ENCODE measurements around the gene LYL1.
"Not testable (repeated sequence)": the region's sequence is repeated elsewhere in the genome, so short reads cannot be mapped to it uniquely, and the experiment has no call there.

LYL1 gene

DNA sequence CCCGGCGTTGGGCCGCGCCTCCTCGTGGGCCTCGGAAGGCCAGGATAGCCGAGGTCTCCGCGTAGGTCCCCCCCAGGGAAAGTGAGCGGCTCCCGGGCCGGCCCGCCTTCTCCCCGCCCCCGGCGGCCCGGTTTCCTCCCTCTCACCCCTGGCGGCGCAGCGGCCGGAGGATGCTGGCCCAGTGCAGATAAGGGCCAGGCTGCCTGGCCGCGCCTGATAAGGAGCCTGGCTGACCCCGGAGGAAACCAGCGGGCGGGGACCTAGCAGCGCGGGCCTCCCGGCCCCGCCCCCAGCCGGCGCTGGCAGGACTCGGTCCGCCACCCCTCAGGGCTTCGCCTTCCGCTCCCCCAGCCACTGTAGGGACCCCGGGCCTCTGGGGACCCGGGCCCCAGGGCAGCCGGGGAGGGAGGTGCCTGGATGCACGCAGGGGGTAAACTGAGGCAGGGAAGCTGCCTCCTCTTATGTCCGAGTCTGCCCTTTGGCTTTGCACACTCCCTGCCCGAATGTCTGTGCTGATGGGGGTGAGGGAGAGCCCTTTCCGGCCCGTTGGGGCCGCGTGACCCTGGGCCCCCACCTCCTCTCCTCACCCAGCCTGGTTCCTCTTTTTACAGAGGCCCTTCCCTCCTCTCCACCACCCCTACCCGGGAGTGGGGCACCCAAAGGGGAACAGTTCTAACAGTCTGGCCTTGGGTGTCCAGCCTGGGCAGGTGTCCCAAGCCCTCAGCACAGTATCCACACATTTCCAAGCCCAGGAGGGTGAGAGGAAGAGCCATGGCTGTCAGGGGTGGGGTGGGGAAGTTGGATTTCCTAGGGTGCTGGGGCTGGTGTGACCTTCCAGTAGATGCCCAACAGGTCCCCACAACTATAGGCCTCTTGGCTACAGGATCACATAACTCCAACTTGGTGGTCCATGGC, at the start of gene LYL1:
Gene LYL1, minus strand, starts transcription at position 193 of the 915 bp plus-strand sequence. CDS start 1,687 bp downstream, outside the sequence.
- H3K4me1 Mint-ChIP-seq: peaks cover 44% of the 10 kb centered on the region
- H3K27me3 Mint-ChIP-seq: peaks cover 3% of the 10 kb centered on the region
- H3K9me3 Mint-ChIP-seq: no peaks in the 10 kb centered on the region
- H3K36me3 Mint-ChIP-seq: no peaks in the 10 kb centered on the region
- peak within 1 kb of the TSS; percentile 70 for H3K27ac Mint-ChIP-seq
- H3K4me3 Mint-ChIP-seq: peak within 1 kb of the TSS; percentile 83

DNA sequence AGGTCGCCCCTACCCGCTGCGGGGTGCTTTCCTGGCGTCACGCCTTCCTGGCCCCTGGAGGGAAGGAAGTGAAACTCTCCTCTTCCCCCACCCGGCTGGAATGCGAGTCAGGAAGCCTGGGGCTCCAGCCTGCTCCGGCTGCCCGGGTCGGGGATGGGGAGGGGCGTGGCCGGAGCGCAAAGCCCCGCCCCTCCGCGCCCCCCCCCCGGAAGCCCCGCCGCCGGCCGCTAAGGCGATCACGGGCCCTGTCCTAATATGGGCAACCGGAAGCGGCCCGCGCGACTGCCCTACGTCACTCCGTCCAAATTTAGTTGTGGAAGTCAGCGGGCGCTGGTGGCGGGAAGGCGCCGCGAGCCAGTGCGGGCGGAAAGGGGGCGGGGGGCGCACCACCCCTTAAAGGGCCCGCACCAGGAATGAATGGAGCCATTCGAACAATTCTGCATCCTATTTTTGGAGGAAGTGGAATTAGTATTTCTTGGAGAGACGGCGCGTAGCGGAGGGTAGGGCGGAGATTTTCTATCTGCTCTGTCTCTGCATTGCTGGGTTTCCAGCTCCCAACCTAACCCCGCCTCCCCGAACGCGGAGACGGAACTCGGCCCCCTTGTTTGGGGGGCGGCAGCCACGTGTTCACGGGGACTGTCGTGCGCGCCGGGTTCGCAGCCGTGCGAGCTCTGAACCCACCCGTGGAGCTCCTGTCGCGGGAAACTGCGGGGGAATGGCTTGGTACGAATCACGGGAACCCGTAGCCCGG, 49.1 kb upstream of the LYL1 start:
- Mint-ChIP-seq H3K4me3 (peak overlapping the region; percentile 98), H3K36me3 (peaks cover 8% of the 10 kb centered on the region), H3K4me1 (peaks cover 34% of the 10 kb centered on the region), H3K27me3 (no peaks in the 10 kb centered on the region), H3K9me3 (no peaks in the 10 kb centered on the region), H3K27ac (peak overlapping the region; percentile 100)

DNA sequence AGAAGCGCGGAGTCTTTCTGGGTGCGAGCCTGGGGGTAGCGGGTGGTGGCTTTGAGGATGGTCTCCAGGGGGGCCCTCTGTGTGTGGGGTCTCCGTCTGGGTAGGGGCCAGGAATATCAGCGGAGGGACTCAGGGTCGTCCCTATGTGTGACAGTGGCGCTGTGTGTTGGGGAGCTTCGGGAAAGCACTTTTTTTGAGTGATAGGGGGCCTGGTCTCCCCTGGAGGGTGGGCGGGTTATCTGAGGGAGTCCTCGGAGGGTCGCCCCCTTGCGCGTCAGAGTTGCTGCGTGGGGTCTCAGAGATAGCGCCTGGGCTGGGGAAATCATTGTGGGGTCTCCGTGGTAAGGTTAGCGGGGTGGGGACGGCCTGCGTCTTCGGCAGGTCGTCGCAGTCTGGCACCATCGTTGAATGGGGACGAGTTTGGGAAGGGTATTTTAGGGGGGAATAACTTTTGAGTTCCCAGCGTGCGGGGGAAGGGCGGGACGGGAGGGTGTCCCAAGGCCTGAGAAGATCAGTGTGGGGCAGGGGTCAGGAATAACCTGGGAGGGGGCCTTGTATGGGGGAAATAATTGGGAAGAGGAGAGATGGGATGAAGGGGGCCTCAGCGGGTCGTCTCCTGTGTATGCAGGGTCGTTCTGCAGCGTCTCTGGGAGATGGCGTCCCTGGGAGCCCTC, 48.4 kb upstream of the LYL1 start:
- Mint-ChIP-seq H3K27ac (peak overlapping the region; percentile 92), H3K27me3 (no peaks in the 10 kb centered on the region), H3K9me3 (no peaks in the 10 kb centered on the region), H3K4me3 (peak overlapping the region; percentile 98), H3K36me3 (peaks cover 8% of the 10 kb centered on the region), H3K4me1 (peaks cover 27% of the 10 kb centered on the region)

DNA sequence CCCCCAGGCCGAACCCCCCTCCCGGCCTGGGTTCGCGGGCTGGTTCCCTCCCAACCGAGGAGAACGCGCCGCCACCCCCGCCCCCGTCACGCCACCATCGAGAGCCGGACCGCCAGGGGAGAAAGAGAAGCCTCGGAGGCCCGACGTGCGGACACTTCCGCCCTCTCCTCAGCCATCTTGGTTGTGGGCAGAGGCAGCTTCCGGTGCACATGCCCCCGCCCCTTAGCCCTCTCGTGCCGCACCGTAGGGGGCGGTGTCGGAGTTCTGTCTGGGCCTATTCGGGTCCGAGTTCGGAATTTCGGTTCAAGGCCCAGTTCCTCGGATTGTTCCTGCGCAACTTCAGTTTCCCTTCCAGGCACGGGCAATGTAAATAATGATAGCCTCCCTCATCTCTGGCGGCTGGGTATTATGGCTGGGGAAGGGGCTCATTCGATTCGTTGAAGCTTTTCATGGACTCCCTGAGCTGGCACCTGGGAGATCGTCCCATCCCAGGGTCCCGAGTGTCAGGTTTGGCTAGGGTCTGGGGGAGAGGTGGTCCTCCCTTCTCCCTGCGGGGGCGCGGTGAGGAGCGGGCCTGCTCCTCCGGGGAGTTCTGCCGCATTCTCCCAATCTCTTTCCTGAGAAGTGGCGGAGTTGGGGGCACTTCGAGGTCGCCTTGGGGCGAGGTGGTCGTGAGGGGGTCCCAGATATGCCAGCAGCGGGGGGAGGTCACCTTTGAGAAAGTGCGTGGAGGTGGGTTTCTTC, 47.7 kb upstream of the LYL1 start, which contains the start of the genes IER2 and STX10:
Gene IER2, plus strand, starts transcription at position 225 of the 744 bp plus-strand sequence. CDS start 2,776 bp downstream, outside the sequence.
Gene STX10, minus strand, starts transcription at position 189 of the 744 bp plus-strand sequence. CDS start 202 bp downstream, outside the sequence.
- peak within 1 kb of the TSS; percentile 98 for H3K4me3 Mint-ChIP-seq
- H3K36me3 Mint-ChIP-seq: peaks cover 8% of the 10 kb centered on the region
- H3K27me3 Mint-ChIP-seq: no peaks in the 10 kb centered on the region
- H3K4me1 Mint-ChIP-seq: peaks cover 23% of the 10 kb centered on the region
- H3K9me3 Mint-ChIP-seq: no peaks in the 10 kb centered on the region
- H3K27ac Mint-ChIP-seq: peak within 1 kb of the TSS; percentile 92

DNA sequence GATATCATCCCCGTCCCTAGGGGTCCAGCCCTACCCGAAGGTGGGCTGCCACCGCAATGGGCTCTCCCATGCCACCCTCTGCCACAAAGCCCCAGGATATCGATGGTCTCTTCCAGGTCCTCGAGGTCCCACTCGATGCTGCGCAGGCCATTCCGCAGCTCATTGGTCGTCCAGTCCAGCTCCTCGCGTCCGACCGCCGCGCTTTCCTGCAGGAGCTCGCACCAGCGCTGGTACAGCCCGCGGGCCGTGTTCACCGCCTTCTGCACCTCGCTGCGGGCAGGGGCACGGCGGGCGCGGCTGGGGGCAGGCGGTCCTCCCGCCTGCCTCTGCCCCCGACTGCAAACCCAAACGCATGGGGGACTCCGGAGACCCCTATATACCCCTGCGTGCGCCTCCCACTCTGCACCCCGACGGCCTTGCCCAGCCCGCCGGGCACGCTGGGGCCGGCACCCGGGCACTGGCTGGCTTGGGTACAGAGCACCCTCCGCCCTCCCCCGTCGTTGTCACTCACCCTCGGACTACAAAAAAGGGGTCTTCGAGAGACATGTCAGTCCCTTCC, 47.0 kb upstream of the LYL1 start:
- Mint-ChIP-seq H3K4me1 (peaks cover 18% of the 10 kb centered on the region), H3K27ac (peak overlapping the region; percentile 92), H3K9me3 (no peaks in the 10 kb centered on the region), H3K27me3 (no peaks in the 10 kb centered on the region), H3K4me3 (peak overlapping the region; percentile 98), H3K36me3 (peaks cover 8% of the 10 kb centered on the region)

DNA sequence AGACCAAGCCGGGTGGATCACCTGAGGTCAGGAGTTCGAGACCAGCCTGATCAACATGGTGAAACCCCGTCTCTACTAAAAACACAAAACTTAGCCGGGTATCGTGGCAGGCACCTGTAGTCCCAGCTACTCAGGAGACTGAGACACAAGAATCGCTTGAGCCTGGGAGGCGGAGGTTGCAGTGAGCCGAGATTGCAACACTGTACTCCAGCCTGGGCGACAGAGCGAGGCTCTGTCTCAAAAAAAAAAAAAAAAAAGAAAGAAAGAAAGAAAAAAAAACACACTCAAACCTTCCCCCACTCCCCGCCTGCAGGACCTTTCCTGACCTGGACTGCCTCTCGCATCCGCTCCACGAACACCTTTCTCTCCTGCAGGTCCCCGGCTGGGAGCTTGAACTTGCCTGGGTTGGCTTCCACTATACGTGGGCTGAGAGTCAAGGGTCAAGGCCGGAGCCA, 46.5 kb upstream of the LYL1 start:
- Mint-ChIP-seq H3K27ac (peak overlapping the region; percentile 59), H3K4me3 (peak overlapping the region; percentile 98), H3K4me1 (peaks cover 18% of the 10 kb centered on the region)
- H3K9me3 Mint-ChIP-seq, H3K27me3 Mint-ChIP-seq, H3K36me3 Mint-ChIP-seq: not testable (repeated sequence)

DNA sequence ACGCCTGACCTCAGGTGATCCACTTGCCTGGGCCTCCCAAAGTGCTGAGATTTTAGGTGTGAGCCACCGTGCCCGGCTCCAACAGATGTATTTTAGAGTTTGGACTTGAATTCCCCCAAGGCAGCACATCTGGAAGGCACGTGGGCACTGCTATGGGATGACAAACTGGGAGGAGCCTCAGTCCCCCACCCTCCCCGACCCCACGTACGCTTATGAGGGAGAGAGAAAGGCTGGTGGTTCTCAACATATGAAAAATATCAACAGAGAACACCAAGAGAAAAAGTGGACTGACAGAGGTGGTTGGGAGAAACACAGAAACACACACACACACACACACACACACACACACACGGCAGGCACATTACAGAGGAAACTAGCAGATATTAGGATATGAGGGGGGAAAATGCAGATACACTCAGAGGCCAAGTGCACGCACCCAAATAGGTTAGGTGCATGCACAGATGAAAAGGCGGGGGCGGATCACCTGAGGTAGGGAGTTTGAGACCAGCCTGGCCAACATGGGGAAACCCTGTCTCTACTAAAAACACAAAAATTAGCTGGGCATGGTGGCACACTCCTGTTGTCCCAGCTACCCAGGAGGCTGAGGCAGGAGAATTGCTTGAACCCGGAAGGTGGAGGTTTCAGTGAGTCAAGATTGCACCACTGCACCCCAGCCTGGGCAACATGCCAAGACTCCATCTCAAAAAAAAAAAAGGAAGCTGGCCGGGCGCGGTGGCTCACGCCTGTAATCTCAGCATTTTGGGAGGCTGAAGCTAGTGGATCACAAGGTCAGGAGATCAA, 44.3 kb upstream of the LYL1 start:
- Mint-ChIP-seq H3K36me3 (no peaks in the 10 kb centered on the region), H3K27me3 (no peaks in the 10 kb centered on the region), H3K9me3 (no peaks in the 10 kb centered on the region), H3K27ac (no peak overlapping the region), H3K4me3 (no peak overlapping the region), H3K4me1 (peaks cover 14% of the 10 kb centered on the region)

DNA sequence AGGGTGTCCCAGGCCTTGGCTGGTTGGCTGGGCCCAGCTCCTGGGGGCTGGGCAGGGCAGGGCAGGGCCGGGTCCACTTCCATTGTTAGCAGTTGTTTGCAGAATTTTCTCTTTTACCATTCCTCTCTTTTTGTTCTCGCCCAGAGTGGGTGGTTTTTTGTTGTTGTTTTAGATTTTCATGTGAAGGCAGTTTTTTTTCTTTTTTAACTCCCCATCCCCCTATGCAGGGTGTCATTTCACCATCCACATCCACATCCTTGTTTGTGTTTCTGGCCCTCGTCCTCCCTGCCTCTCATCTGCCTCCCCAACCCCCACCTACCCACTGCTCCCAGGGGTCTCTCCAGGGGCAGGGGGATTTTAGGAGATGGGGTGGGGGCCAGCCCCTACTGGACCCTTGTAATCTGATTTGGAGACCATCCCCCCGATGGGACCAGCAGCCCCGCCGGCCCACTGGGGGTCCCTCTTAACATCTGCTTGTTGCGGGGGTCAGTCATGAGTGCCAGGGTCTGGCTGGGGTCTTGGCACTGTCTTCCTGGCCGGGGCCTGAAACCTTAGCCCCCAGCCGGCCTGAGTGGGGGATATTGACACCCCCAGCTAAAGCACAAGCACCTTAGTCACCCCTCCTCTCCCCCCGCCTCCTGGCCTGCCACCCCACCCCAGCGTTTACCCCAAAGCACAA, 37.1 kb upstream of the LYL1 start:
- Mint-ChIP-seq H3K36me3 (peaks cover 2% of the 10 kb centered on the region), H3K4me3 (no peak overlapping the region), H3K4me1 (no peaks in the 10 kb centered on the region), H3K27me3 (no peaks in the 10 kb centered on the region), H3K9me3 (no peaks in the 10 kb centered on the region), H3K27ac (peak overlapping the region; percentile 77)

DNA sequence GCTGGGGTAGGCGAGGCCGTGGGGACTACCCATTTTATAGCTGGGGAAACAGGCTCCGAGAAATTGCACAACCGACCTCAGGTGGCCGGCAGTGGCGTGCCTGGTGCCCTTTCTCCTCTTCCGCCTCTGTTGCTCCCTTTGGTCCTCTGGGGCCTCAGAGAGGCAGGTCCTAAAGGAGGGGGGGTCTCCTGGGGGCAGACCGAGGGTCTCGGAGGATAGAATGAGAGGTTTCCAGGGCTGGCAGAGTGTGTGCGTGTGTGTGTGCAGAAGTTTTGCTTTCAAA, 36.2 kb upstream of the LYL1 start:
- Mint-ChIP-seq H3K27me3 (no peaks in the 10 kb centered on the region), H3K4me3 (no peak overlapping the region), H3K4me1 (no peaks in the 10 kb centered on the region), H3K9me3 (no peaks in the 10 kb centered on the region), H3K36me3 (peaks cover 2% of the 10 kb centered on the region), H3K27ac (no peak overlapping the region)

DNA sequence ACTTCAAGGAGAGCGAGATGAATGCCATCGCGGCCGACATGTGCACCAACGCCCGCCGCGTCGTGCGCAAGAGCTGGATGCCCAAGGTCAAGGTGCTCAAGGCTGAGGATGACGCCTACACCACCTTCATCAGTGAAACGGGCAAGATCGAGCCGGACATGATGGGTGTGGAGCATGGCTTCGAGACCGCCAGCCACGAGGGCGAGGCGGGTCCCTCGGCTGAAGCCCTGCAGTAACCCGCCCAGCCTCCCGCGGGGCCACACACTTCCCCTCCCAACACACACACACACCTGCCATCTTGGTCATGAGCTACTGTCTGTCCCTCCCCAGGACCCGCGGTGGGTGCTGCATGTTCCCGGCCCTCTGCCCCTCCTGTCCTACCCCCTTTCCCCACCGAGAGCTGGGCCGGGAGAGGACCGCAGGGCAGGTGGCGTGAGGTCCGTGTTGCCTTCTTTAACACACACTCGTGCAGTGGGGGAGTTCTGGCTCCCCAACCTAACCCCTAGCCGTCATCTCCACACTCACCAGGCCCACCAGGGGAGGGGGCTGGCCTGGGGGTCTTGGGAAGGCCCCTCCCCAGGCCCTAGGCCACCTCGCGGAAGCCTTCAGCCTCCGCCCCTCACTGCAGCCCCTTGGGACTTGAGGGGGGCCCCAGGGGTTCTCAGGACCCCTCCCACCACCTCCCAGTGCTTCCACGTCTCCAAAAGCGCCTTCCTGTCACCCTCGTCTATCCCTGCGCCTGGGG, 35.7 kb upstream of the LYL1 start:
- Mint-ChIP-seq H3K27me3 (no peaks in the 10 kb centered on the region), H3K27ac (no peak overlapping the region), H3K4me1 (peaks cover 4% of the 10 kb centered on the region), H3K4me3 (no peak overlapping the region), H3K9me3 (no peaks in the 10 kb centered on the region), H3K36me3 (peaks cover 2% of the 10 kb centered on the region)

DNA sequence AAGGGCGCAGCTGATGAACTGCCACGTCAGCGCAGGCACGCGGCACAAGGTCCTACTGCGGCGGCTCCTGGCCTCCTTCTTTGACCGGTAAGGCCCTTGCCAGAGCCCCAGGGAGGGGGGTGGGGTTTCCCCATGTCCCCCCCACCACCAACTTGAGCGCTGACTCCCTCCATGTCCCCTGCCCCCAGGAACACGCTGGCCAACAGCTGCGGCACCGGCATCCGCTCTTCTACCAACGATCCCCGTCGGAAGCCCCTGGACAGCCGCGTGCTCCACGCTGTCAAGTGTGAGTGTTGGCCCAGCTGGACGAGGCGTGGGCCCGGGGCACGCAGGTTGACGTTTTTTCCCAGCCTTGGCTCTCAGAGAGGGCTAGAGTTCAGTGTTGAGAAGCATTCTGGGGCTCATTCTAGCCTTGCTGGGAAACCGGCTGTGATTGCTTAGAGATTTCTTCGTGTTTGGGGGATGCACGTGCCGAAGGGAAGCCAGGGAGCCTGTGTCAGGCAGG, 34.7 kb upstream of the LYL1 start:
- H3K36me3 Mint-ChIP-seq: peaks cover 2% of the 10 kb centered on the region
- H3K27ac Mint-ChIP-seq: no peak overlapping the region
- no peaks in the 10 kb centered on the region for H3K27me3 Mint-ChIP-seq
- no peaks in the 10 kb centered on the region for H3K9me3 Mint-ChIP-seq
- no peak overlapping the region for H3K4me3 Mint-ChIP-seq
- peaks cover 14% of the 10 kb centered on the region for H3K4me1 Mint-ChIP-seq

DNA sequence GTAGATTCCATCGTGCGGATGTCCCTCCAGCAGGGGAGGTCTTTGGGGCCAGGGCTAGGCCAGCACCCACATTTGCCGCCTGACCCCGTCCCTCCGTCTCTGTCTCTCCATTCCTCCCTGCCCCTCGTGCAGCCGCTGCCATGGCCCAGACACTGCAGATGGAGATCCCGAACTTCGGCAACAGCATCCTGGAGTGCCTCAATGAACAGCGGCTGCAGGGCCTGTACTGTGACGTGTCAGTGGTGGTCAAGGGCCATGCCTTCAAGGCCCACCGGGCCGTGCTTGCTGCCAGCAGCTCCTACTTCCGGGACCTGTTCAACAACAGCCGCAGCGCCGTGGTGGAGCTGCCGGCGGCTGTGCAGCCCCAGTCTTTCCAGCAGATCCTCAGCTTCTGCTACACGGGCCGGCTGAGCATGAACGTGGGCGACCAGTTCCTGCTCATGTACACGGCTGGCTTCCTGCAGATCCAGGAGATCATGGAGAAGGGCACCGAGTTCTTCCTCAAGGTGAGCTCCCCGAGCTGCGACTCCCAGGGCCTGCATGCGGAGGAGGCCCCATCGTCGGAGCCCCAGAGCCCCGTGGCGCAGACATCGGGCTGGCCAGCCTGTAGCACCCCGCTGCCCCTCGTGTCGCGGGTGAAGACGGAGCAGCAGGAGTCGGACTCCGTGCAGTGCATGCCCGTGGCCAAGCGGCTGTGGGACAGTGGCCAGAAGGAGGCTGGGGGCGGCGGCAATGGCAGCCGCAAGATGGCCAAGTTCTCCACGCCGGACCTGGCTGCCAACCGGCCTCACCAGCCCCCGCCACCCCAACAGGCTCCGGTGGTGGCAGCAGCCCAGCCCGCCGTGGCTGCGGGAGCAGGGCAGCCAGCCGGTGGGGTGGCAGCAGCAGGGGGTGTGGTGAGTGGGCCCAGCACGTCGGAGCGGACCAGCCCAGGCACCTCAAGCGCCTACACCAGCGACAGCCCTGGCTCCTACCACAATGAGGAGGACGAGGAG, 32.7 kb upstream of the LYL1 start:
- H3K27me3 Mint-ChIP-seq: no peaks in the 10 kb centered on the region
- H3K36me3 Mint-ChIP-seq: peaks cover 2% of the 10 kb centered on the region
- no peaks in the 10 kb centered on the region for H3K9me3 Mint-ChIP-seq
- H3K4me3 Mint-ChIP-seq: no peak overlapping the region
- H3K4me1 Mint-ChIP-seq: peaks cover 24% of the 10 kb centered on the region
- H3K27ac Mint-ChIP-seq: no peak overlapping the region
